ENCODE measurements around the gene CCDC194. TPM values are rescaled to one million over a fixed set of nuclear protein-coding genes. Genes with fewer than 3 reads are reported as not detected.

The CCDC194 gene
- total RNA-seq, 2 donors from 2014 or later: 2.0 to 3.4 TPM

GRCh38 chr19:17389957-17390664 lies 3.9 kb downstream of the CCDC194 start:
- Histone ChIP-seq H3K4me1 (ENCODE audit: control insufficient read depth, insufficient read depth, low read length) (no peaks in the 10 kb centered on the region), H3K9ac (ENCODE audit: extremely low read depth, low read length, poor library complexity, severe bottlenecking) (no peak overlapping the region), H3K27me3 (ENCODE audit: control insufficient read depth, insufficient read depth, low read length, poor library complexity, severe bottlenecking) (no peaks in the 10 kb centered on the region), H3K36me3 (ENCODE audit: control insufficient read depth, insufficient read depth, low read length) (no peaks in the 10 kb centered on the region), H3K4me3 (ENCODE audit: low read length) (peak overlapping the region; percentile 79), H3K27ac (ENCODE audit: low read depth, low read length) (no peak overlapping the region), H3K9me3 (ENCODE audit: control insufficient read depth, low read length) (peaks cover 13% of the 10 kb centered on the region)
- Mint-ChIP-seq H3K36me3 (ENCODE audit: low read depth) (no peaks in the 10 kb centered on the region), H3K27ac (no peak overlapping the region), H3K9me3 (peaks cover 10% of the 10 kb centered on the region), H3K4me3 (peak overlapping the region; percentile 73), H3K27me3 (ENCODE audit: insufficient read depth) (peaks cover 23% of the 10 kb centered on the region), H3K4me1 (peaks cover 3% of the 10 kb centered on the region)
- TF ChIP-seq, protein P1, sequence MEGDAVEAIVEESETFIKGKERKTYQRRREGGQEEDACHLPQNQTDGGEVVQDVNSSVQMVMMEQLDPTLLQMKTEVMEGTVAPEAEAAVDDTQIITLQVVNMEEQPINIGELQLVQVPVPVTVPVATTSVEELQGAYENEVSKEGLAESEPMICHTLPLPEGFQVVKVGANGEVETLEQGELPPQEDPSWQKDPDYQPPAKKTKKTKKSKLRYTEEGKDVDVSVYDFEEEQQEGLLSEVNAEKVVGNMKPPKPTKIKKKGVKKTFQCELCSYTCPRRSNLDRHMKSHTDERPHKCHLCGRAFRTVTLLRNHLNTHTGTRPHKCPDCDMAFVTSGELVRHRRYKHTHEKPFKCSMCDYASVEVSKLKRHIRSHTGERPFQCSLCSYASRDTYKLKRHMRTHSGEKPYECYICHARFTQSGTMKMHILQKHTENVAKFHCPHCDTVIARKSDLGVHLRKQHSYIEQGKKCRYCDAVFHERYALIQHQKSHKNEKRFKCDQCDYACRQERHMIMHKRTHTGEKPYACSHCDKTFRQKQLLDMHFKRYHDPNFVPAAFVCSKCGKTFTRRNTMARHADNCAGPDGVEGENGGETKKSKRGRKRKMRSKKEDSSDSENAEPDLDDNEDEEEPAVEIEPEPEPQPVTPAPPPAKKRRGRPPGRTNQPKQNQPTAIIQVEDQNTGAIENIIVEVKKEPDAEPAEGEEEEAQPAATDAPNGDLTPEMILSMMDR (conservative IDR thresholded peaks at IDR 0.05): peak; percentile 54
- WGBS, 2 experiments (ENCODE audit: insufficient coverage in 1 of 2, insufficient read length in 1 of 2): 8 to 35% methylated on average over 7 to 37 of the region's 37 CpGs
- peak; percentile 64 for DNase-seq

DNA sequence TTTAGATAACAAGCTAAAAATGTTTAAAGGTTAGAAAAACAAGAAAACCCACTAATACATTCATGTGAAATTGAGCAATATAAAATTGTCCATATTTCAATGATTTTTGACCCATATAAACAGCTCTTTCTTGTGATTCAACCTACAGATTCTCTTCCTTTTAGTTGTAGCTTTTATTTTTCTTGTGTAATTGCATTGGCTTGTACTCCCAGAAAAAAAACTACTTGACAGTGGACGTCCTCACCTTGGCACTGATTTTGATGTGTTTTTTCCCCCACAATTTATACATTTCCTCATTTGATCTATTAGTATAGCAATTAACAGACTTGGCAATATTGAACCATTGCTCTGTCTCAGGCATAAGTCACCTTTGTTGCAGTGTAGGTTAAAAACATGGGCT lies 4.7 kb downstream of the CCDC194 start:
- WGBS, 2 experiments (ENCODE audit: insufficient coverage in 1 of 2, insufficient read length in 1 of 2): 77% methylated on average over 1 of the region's 1 CpG; no CpG with 5 or more reads in 1 of the 2 experiments
- Histone ChIP-seq H3K4me3 (ENCODE audit: low read length) (no peak overlapping the region), H3K27ac (ENCODE audit: low read depth, low read length) (no peak overlapping the region), H3K4me1 (ENCODE audit: control insufficient read depth, insufficient read depth, low read length) (no peaks in the 10 kb centered on the region), H3K9me3 (ENCODE audit: control insufficient read depth, low read length) (peaks cover 13% of the 10 kb centered on the region), H3K36me3 (ENCODE audit: control insufficient read depth, insufficient read depth, low read length) (no peaks in the 10 kb centered on the region), H3K27me3 (ENCODE audit: control insufficient read depth, insufficient read depth, low read length, poor library complexity, severe bottlenecking) (no peaks in the 10 kb centered on the region), H3K9ac (ENCODE audit: extremely low read depth, low read length, poor library complexity, severe bottlenecking) (no peak overlapping the region)
- Mint-ChIP-seq H3K4me1 (peaks cover 3% of the 10 kb centered on the region), H3K9me3 (peaks cover 10% of the 10 kb centered on the region), H3K27ac (no peak overlapping the region), H3K36me3 (ENCODE audit: low read depth) (no peaks in the 10 kb centered on the region), H3K27me3 (ENCODE audit: insufficient read depth) (peaks cover 23% of the 10 kb centered on the region), H3K4me3 (no peak overlapping the region)
- DNase-seq: no peak
- TF ChIP-seq, protein P1 (conservative IDR thresholded peaks at IDR 0.05): no peak

GRCh38 chr19:17385878-17386611 lies 8.0 kb downstream of the CCDC194 start:
- Mint-ChIP-seq H3K27ac (peak overlapping the region; percentile 64), H3K27me3 (ENCODE audit: insufficient read depth) (peaks cover 23% of the 10 kb centered on the region), H3K4me3 (no peak overlapping the region), H3K9me3 (peaks cover 10% of the 10 kb centered on the region), H3K36me3 (ENCODE audit: low read depth) (no peaks in the 10 kb centered on the region), H3K4me1 (peaks cover 3% of the 10 kb centered on the region)
- no peak overlapping the region for H3K9ac ChIP-seq (ENCODE audit: extremely low read depth, low read length, poor library complexity, severe bottlenecking)
- H3K9me3 ChIP-seq (ENCODE audit: control insufficient read depth, low read length): peaks cover 13% of the 10 kb centered on the region
- H3K36me3 ChIP-seq (ENCODE audit: control insufficient read depth, insufficient read depth, low read length): no peaks in the 10 kb centered on the region
- no peaks in the 10 kb centered on the region for H3K27me3 ChIP-seq (ENCODE audit: control insufficient read depth, insufficient read depth, low read length, poor library complexity, severe bottlenecking)
- H3K27ac ChIP-seq (ENCODE audit: low read depth, low read length): no peak overlapping the region
- WGBS, 2 experiments (ENCODE audit: insufficient coverage in 1 of 2, insufficient read length in 1 of 2): 49 to 67% methylated on average over 1 to 19 of the region's 20 CpGs
- no peak overlapping the region for H3K4me3 ChIP-seq (ENCODE audit: low read length)
- peak; percentile 92 for DNase-seq
- H3K4me1 ChIP-seq (ENCODE audit: control insufficient read depth, insufficient read depth, low read length): no peaks in the 10 kb centered on the region
- TF ChIP-seq, protein P1 (conservative IDR thresholded peaks at IDR 0.05): peak; percentile 96
